IMR-90 (cell line): ENCODE results near the gene ZCCHC3. TPM values are rescaled to one million over a fixed set of nuclear protein-coding genes. Genes with fewer than 3 reads are reported as not detected.

Experiments used
- ATAC-seq: fragments of 200-7000 bp; cut with Tn5 transposase; 2 replicates; pipeline ENCODE4 v1.9.1; 2020; ENCODE audit warnings: low read depth, mild to moderate bottlenecking, moderate library complexity
- BruUV-seq: library from RNA; stranded (reverse); fragments of 400-500 nt; replicated peaks from 2 replicates; lab custom pipeline; 2021; lab: Mats Ljungman, UMichigan
- CTCF ChIA-PET: fragments of 300-600 bp; formaldehyde crosslinking; extraction: SDS; loops from one replicate; lab custom pipeline; 2021; ENCODE audit warnings: antibody characterized with exemption; lab: Yijun Ruan, JAX
- POLR2A ChIA-PET: fragments of 300-600 bp; sonication (Branson Sonifier 250); formaldehyde crosslinking; loops from one replicate; lab custom pipeline; 2022; ENCODE audit warnings: antibody characterized with exemption; ENCODE audit not compliant: unreplicated experiment; lab: Charles Lee
- DNase-seq: peaks from one replicate; pipeline ENCODE4 v3.0.0; 2013
- H2AFZ ChIP-seq: replicated peaks from 2 replicates; pipeline ENCODE3; 2013; ENCODE audit warnings: low read length, mild to moderate bottlenecking; ENCODE audit not compliant: poor library complexity
- H2AK5ac ChIP-seq: 2 replicates; pipeline ENCODE4 v1.6.1; 2013; ENCODE audit warnings: low read depth, low read length, inconsistent platforms
- H2AK9ac ChIP-seq: replicated peaks from 2 replicates; pipeline ENCODE3; 2013; ENCODE audit warnings: mild to moderate bottlenecking, low read depth, low read length, moderate library complexity; ENCODE audit not compliant: poor library complexity
- H2BK120ac ChIP-seq: 2 replicates; pipeline ENCODE4 v1.6.1; 2013; ENCODE audit warnings: low read depth, low read length, inconsistent platforms
- H2BK15ac ChIP-seq: 3 replicates; pipeline ENCODE4 v1.6.1; 2013; ENCODE audit warnings: low read depth, low read length, inconsistent platforms
- H2BK20ac ChIP-seq: 2 replicates; pipeline ENCODE4 v1.6.1; 2013; ENCODE audit warnings: low read depth, mild to moderate bottlenecking, inconsistent platforms, low read length, moderate library complexity
- H2BK5ac ChIP-seq: 2 replicates; pipeline ENCODE4 v1.6.1; 2013; ENCODE audit warnings: mild to moderate bottlenecking, low read depth, low read length, inconsistent platforms; ENCODE audit not compliant: poor library complexity, severe bottlenecking
- H3K14ac ChIP-seq: replicated peaks from 2 replicates; pipeline ENCODE4 v1.6.1; 2013; ENCODE audit warnings: low read depth, low read length, inconsistent platforms
- H3K18ac ChIP-seq: 2 replicates; pipeline ENCODE4 v1.6.1; 2013; ENCODE audit warnings: low read depth, low read length, control low read depth
- H3K23ac ChIP-seq: 2 replicates; pipeline ENCODE4 v1.6.1; 2013; ENCODE audit warnings: low read depth, low read length, inconsistent platforms
- H3K27ac ChIP-seq: 2 replicates; pipeline ENCODE4 v1.5.1; 2013; ENCODE audit warnings: mild to moderate bottlenecking, control low read depth, low read length; ENCODE audit not compliant: insufficient read depth
- H3K27me3 ChIP-seq: 2 replicates; pipeline ENCODE4 v1.6.1; 2013; ENCODE audit warnings: low read length; ENCODE audit not compliant: control insufficient read depth, insufficient read depth
- H3K36me3 ChIP-seq: 2 replicates; pipeline ENCODE4 v1.6.1; 2013; ENCODE audit warnings: low read length, mixed read lengths; ENCODE audit not compliant: control insufficient read depth, insufficient read depth
- H3K4ac ChIP-seq: 2 replicates; pipeline ENCODE4 v1.6.1; 2013; ENCODE audit warnings: low read depth, low read length, inconsistent platforms
- H3K4me1 ChIP-seq: 2 replicates; pipeline ENCODE4 v1.6.1; 2013; ENCODE audit warnings: low read length, mixed read lengths; ENCODE audit not compliant: control insufficient read depth, insufficient read depth
- H3K4me2 ChIP-seq: 2 replicates; pipeline ENCODE4 v1.6.1; 2013; ENCODE audit warnings: low read depth, mild to moderate bottlenecking, control low read depth, low read length, moderate library complexity
- H3K4me3 ChIP-seq: 2 replicates; pipeline ENCODE4 v1.5.1; 2013; ENCODE audit warnings: low read depth, mild to moderate bottlenecking, control low read depth, low read length, moderate library complexity; ENCODE audit not compliant: insufficient read depth
- H3K56ac ChIP-seq: 2 replicates; pipeline ENCODE4 v1.6.1; 2013; ENCODE audit warnings: low read length, inconsistent platforms; ENCODE audit not compliant: insufficient read depth; ENCODE audit errors: extremely low read depth
- H3K79me1 ChIP-seq, 2 experiments: 2 replicates each; pipeline ENCODE4 v1.6.1; 2013; ENCODE audit warnings: low read length in 2 of 2, inconsistent platforms in 1 of 2, low read depth in 1 of 2
- H3K9ac ChIP-seq: 2 replicates; pipeline ENCODE4 v1.6.1; 2013; ENCODE audit warnings: low read depth, low read length, control low read depth
- H3K9me1 ChIP-seq: 2 replicates; pipeline ENCODE4 v1.6.1; 2013; ENCODE audit warnings: low read length, inconsistent platforms; ENCODE audit not compliant: insufficient read depth
- H3K9me3 ChIP-seq: 2 replicates; pipeline ENCODE4 v1.6.1; 2013; ENCODE audit warnings: low read length; ENCODE audit not compliant: control insufficient read depth, insufficient read depth
- H4K20me1 ChIP-seq: 2 replicates; pipeline ENCODE4 v1.6.1; 2013; ENCODE audit warnings: low read length, inconsistent platforms; ENCODE audit not compliant: insufficient read depth
- H4K5ac ChIP-seq: 2 replicates; pipeline ENCODE4 v1.6.1; 2013; ENCODE audit warnings: mild to moderate bottlenecking, low read depth, low read length, control low read depth
- H4K8ac ChIP-seq, 2 experiments: 2 replicates each; pipeline ENCODE4 v1.6.1; 2013; ENCODE audit warnings: low read depth in 2 of 2, low read length in 2 of 2, control low read depth in 1 of 2, inconsistent platforms in 1 of 2
- H4K91ac ChIP-seq: 2 replicates; pipeline ENCODE4 v1.6.1; 2013; ENCODE audit warnings: low read depth, low read length, inconsistent platforms; ENCODE audit not compliant: insufficient read depth
- BHLHE40 ChIP-seq: fragments of 150-350 bp; IDR thresholded peaks from 2 replicates; pipeline ENCODE4 v1.6.1; 2016; ENCODE audit warnings: mild to moderate bottlenecking, low read depth, low read length
- MXI1 ChIP-seq: IDR thresholded peaks from 2 replicates; pipeline ENCODE4 v1.6.1; 2012; ENCODE audit warnings: low read depth, mild to moderate bottlenecking, low read length, moderate library complexity, borderline replicate concordance
- NFE2L2 ChIP-seq: fragments of 150-350 bp; IDR thresholded peaks from 2 replicates; pipeline ENCODE4 v1.6.1; 2016; ENCODE audit warnings: low read depth, mild to moderate bottlenecking, low read length
- RAD21 ChIP-seq: IDR thresholded peaks from 2 replicates; pipeline ENCODE4 v1.6.1; 2012; ENCODE audit warnings: low read length, improper control_type of control experiment
- RCOR1 ChIP-seq: IDR thresholded peaks from 2 replicates; pipeline ENCODE4 v1.6.1; 2012; ENCODE audit warnings: mild to moderate bottlenecking, low read length, improper control_type of control experiment; ENCODE audit not compliant: insufficient replicate concordance
- RFX5 ChIP-seq: IDR thresholded peaks from 2 replicates; pipeline ENCODE4 v1.8.0; 2012; ENCODE audit warnings: low read depth, mild to moderate bottlenecking, low read length, moderate library complexity
- WGBS, 2 experiments: methylation state at CpG; one replicate each; pipeline versions ENCODE4 v1.1.5 to v1.1.7; 2013; ENCODE audit warnings: missing lambda C conversion rate in 2 of 2; ENCODE audit not compliant: insufficient read length in 1 of 2; ENCODE audit errors: extremely low coverage in 2 of 2; 5-methylcytosine and 5-hydroxymethylcytosine counted together
- dilution Hi-C: fragments of 300-500 bp; cut with HindIII; formaldehyde crosslinking; loops from one replicate; pipeline ENCODE4 v1.14.3; 2018; ENCODE audit warnings: low sequenced_read_pairs; ENCODE audit not compliant: unreplicated experiment
- in situ Hi-C: fragments of 300-500 bp; cut with MboI; formaldehyde crosslinking; loops from 3 replicates; pipeline ENCODE4 v1.14.3; 2019; ENCODE audit warnings: low sequenced_read_pairs, inconsistent platforms, mixed read lengths
- intact Hi-C: fragments of 100-400 bp; cut with micrococcal nuclease; formaldehyde crosslinking; loops from 2 replicates; pipeline ENCODE4 v1.10.0; 2022
- polyA plus RNA-seq, 3 experiments: library from polyadenylated mRNA; depleted of rRNA; stranded (reverse); fragments of >200 nt; gene quantifications; 2 replicates each; pipeline ENCODE4 v1.2.3, GENCODE V29; 2012; ENCODE audit warnings: low replicate concordance in 1 of 3
- total RNA-seq: library from RNA; depleted of rRNA; stranded (reverse); fragments of >200 nt; gene quantifications from 2 replicates; pipeline ENCODE4 v1.2.3, GENCODE V29; 2012

Gene ZCCHC3
- total and polyA plus RNA-seq, 2 of the 4 experiments (the other 2 are of a cell fraction) = 8.2 to 10.9 TPM

DNA sequence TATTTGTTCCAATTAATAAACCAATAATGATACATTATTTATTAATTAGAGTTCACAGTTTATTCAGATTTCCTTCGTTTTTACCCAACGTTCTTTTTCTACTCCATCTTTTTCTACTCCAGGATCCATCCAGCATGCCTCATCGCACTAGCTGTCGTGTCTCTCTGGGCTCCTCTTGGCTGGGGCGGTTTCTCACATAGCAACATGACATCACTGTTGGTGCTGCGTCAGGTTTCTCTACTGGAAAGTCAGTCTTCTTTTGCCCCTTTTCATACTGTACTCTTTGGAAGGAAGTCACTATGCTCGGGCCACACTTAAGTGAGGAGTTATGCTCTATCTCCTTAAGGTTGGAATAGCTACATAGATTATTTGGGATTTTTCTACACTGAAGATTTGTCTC is 14.2 kb downstream of the ZCCHC3 start:
- no peak overlapping the region for H2AK9ac ChIP-seq
- H4K20me1 ChIP-seq = no peaks in the 10 kb centered on the region
- no peaks in the 10 kb centered on the region for H3K9me3 ChIP-seq
- H4K5ac ChIP-seq = no peak overlapping the region
- no peak overlapping the region for H3K4me2 ChIP-seq
- intact Hi-C loops (loop anchor here (2.0 kb wide), 1 partner anchor 15 kb away; the partner anchor contains the start of gene ZCCHC3), in situ Hi-C loops (no loop called here), dilution Hi-C loops (no loop called here)
- H2BK120ac ChIP-seq = no peak overlapping the region
- no peak overlapping the region for H3K18ac ChIP-seq
- no peak overlapping the region for H3K27ac ChIP-seq
- no peak overlapping the region for H2BK5ac ChIP-seq
- peaks cover 14% of the 10 kb centered on the region for H3K4me1 ChIP-seq
- CTCF ChIA-PET = interaction anchor here (0.8 kb wide), 1 partner anchor 11 kb away, joined by 3 read pairs; no protein-coding TSS in a partner anchor
- no TSS peak for BruUV-seq
- H3K36me3 ChIP-seq = no peaks in the 10 kb centered on the region
- H3K56ac ChIP-seq = no peak overlapping the region
- no peak overlapping the region for H3K14ac ChIP-seq
- H3K79me1 ChIP-seq = peaks cover 0 to 4% of the 10 kb centered on the region in 2 experiments; a peak in 1 of 4 replicates
- POLR2A ChIA-PET = no interaction called here
- no peak overlapping the region for H3K4me3 ChIP-seq
- H3K9ac ChIP-seq = no peak overlapping the region
- H3K4ac ChIP-seq = no peak overlapping the region
- peaks cover 7% of the 10 kb centered on the region; the same call in 1 of the 2 replicates for H3K9me1 ChIP-seq
- WGBS, 2 experiments = 86% methylated on average over 4 of the region's 7 CpGs; no CpG with 5 or more reads in 1 of the 2 experiments
- TF ChIP-seq BHLHE40 = no peak
- TF ChIP-seq MXI1 = no peak
- TF ChIP-seq RCOR1 = no peak
- TF ChIP-seq NFE2L2 = no peak
- no peak for TF ChIP-seq RAD21
- TF ChIP-seq RFX5 = no peak
- DNase-seq = no peak
- H2AK5ac ChIP-seq = peak overlapping the region; percentile 49; the same call in 1 of the 2 replicates
- no peak overlapping the region for H3K23ac ChIP-seq
- H3K27me3 ChIP-seq = no peaks in the 10 kb centered on the region
- no peak overlapping the region for H2AFZ ChIP-seq
- H4K8ac ChIP-seq = no peak overlapping the region
- H4K91ac ChIP-seq = no peak overlapping the region
- H2BK15ac ChIP-seq = no peak overlapping the region
- no peak for ATAC-seq
- H2BK20ac ChIP-seq = no peak overlapping the region
